GM13976 (cell line): Measurements from ENCODE around the gene PNKD.

Source experiments
- DNase-seq: peaks from one replicate; pipeline ENCODE4 v3.0.0; 2012; ENCODE audit warnings: low spot score
- in situ Hi-C: fragments of 300-500 bp; cut with MboI; formaldehyde crosslinking; loops from one replicate; pipeline ENCODE4 v1.12.0; 2022; ENCODE audit warnings: low sequenced_read_pairs, mixed read lengths, inconsistent platforms; ENCODE audit not compliant: unreplicated experiment
- TF ChIP-seq, protein P1 (sequence below): IDR thresholded peaks from 2 replicates; pipeline ENCODE4 v1.5.1; 2012; ENCODE audit warnings: borderline replicate concordance, mild to moderate bottlenecking; ENCODE audit not compliant: insufficient read depth; ENCODE audit errors: extremely low read depth, missing control alignments, control extremely low read depth

Gene PNKD

DNA sequence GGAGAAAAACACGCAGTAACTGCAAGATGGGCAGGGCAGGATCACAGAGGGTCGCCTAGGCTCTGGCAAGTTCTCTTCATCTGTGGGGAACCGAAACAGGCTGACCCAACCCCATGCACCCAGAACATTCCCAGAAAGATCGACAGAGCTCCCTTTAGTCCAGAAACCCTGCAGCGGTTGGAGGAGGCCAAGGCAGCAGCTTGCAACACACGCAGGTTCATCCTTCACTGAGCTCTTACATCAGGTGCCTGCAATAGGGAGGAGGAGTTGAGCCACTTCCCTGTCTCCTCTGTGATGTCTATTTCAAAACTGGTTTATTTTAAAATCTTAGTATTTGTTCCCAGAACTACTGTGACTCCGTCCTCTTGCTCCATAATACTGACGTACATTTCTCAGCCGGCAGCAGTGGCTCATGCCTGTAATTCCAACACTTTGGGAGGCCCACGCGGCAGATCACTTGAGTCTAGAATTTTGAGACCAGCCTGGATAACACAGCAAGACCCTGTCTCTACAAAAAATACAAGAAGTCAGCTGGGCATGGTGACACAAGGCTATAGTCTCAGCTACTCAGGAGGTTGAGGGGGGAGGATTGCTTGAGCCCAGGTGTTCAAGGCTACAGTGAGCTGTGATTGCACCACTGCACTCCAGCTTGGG is 100.2 kb downstream of the PNKD start:
- in situ Hi-C loops, result no loop called here
- TF ChIP-seq, protein P1, sequence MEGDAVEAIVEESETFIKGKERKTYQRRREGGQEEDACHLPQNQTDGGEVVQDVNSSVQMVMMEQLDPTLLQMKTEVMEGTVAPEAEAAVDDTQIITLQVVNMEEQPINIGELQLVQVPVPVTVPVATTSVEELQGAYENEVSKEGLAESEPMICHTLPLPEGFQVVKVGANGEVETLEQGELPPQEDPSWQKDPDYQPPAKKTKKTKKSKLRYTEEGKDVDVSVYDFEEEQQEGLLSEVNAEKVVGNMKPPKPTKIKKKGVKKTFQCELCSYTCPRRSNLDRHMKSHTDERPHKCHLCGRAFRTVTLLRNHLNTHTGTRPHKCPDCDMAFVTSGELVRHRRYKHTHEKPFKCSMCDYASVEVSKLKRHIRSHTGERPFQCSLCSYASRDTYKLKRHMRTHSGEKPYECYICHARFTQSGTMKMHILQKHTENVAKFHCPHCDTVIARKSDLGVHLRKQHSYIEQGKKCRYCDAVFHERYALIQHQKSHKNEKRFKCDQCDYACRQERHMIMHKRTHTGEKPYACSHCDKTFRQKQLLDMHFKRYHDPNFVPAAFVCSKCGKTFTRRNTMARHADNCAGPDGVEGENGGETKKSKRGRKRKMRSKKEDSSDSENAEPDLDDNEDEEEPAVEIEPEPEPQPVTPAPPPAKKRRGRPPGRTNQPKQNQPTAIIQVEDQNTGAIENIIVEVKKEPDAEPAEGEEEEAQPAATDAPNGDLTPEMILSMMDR, result no peak
- DNase-seq, result no peak

DNA sequence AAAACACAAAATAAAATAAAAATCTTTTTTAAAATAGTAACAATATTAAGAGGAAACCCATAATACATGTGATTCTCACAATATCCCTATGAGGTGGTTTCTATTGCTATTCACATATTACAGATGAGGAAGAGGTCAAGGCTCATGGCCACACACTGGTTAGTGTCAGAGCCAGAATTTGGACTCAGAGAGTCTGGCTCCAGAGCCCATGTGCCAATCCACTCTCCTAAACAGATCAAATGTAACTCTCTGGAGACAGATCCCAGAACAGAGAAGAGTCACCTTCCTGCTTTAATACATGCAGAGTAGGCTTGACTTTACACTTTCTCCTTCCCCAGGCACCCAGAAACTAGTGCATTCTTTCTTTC is 101.6 kb downstream of the PNKD start:
- DNase-seq, result no peak
- in situ Hi-C loops, result no loop called here
- TF ChIP-seq, protein P1, result no peak

DNA sequence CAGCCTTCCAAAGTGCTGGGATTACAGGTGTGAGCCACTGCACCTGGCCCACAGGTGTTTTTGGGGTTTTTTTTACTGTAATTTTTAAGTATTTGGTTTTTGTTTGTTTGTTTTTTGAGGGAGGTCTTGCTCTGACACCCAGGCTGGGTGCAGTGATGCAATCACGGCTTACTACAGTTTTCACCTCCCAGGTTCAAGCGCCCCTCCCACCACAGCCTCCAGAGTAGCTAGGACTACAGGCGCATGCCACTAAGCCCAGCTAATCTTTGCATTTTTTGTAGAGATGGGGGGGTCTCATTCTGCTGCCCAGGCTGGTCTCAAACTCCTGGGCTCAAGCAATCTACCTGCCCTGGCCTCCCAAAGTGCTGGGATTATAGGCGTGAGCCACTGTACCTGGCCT is 104.5 kb downstream of the PNKD start:
- in situ Hi-C loops, result no loop called here
- TF ChIP-seq, protein P1, result no peak
- DNase-seq, result no peak

DNA sequence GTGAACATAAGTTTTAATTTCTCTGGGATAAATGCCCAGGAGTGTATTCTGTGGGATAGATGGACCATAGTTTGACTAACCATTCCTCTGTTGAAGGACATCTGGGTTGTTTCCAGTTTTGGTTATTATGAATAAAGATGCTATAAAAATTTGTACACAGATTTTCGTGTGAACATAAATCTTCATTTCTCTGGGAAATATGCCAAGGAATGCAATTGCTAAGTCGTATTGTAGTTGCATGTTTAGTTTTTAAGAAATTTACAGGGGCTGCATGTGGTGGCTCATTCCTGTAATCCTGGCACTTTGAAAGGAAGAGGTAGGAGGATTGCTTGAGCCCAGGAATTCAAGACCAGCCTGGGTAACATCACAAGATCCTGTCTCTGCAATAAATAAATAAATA is 104.9 kb downstream of the PNKD start:
- in situ Hi-C loops, result no loop called here
- DNase-seq, result no peak
- TF ChIP-seq, protein P1, result no peak

DNA sequence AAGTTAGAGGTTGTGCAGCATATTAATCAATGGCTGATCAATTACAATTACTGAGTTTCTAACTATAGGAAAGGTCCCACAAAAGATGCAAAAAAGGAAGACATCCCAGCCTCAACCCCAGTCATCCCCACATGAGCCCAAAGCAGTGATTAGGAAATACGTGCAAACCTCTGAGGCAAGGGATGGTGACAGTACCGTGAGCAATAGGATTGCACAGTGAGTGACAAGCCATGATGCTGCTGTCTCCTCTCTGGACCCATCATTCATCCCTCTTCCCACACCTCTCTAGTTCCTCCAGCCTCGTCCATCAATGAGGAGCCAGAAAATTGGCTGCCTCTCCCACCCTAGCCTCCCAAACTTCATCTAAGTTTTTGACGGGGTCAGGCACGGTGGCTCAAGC is 107.7 kb downstream of the PNKD start:
- TF ChIP-seq, protein P1, result no peak
- DNase-seq, result no peak
- in situ Hi-C loops, result no loop called here

DNA sequence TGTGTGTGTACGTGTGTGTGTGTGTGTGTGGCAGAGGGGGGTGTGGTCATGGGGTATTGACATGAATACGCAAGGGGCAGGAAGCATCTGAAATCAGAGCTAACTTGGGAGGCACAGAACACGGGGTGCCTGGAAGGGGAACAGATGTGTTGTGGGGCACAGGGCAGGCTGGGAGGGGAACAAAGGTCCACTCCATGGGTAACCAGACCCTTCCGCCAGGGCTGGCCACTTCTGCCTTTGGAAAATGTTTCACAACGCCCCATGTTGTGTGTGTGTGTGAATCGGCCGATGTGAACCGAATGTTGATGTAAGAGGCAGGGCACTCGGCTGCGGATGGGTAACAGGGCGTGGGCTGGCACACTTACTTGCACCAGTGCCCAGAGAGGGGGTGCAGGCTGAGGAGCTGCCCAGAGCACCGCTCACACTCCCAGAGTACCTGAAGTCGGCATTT is 111.6 kb downstream of the PNKD start, which contains the start of gene SLC11A1:
Gene SLC11A1 (plus strand): TSS at position 358 of the 451 bp plus-strand sequence. CDS start 96 bp downstream, outside the sequence.
- no peak for DNase-seq
- in situ Hi-C loops, result no loop called here
- TF ChIP-seq, protein P1, result no peak
